GM19468 (cell line): ENCODE measurements around the gene ARMH3.

ENCODE experiments used
- ATAC-seq: cut with Tn5 transposase; IDR thresholded peaks from one replicate; pipeline ENCODE4 v1.9.1; 2021; ENCODE audit warnings: mild to moderate bottlenecking, moderate library complexity, moderate number of reproducible peaks; ENCODE audit not compliant: unreplicated experiment; ENCODE audit errors: extremely low read depth

Gene ARMH3

GRCh38 chr10:101875068-101875688, 180.8 kb downstream of the ARMH3 start:
- no peak for ATAC-seq

DNA sequence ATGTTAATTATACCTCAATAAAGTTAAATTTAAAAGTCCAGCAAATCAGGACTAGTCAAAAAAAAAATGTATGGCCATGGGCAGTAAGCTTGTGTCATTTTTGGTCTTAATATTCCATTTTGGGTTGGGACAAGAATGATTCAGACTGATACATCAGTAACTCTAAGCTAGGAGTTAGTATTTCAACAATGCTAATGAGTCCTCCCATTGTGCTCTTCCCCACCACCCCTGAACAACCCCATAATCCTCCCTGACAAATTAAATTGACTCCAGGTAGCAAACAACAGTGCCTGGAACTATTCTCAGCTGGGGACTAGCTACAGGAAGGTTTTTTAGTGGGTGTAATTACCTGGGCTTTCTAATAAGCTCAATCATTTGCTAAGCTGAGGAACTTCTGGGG, 181.7 kb downstream of the ARMH3 start:
- no peak for ATAC-seq

DNA sequence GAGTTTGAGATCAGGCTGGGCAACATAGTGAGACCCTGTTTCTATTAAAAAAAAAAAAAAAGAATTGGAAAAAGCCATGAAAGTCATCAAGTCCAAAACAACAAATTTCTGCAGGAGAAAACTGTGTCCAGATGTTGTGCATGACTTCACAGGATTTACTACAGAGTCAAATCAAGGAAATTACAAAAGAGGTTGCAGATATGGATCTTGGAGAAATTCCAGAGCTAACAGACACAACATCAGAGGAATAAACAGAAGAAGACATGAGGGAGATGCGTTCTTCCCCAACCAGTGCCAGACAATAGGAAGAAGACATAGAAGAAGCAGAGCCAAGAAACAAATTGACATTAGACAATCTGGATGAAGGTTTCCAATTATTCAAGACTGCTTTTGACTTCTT, 188.0 kb downstream of the ARMH3 start:
- no peak for ATAC-seq

GRCh38 chr10:101859530-101859929, 196.4 kb downstream of the ARMH3 start:
- ATAC-seq: no peak

DNA sequence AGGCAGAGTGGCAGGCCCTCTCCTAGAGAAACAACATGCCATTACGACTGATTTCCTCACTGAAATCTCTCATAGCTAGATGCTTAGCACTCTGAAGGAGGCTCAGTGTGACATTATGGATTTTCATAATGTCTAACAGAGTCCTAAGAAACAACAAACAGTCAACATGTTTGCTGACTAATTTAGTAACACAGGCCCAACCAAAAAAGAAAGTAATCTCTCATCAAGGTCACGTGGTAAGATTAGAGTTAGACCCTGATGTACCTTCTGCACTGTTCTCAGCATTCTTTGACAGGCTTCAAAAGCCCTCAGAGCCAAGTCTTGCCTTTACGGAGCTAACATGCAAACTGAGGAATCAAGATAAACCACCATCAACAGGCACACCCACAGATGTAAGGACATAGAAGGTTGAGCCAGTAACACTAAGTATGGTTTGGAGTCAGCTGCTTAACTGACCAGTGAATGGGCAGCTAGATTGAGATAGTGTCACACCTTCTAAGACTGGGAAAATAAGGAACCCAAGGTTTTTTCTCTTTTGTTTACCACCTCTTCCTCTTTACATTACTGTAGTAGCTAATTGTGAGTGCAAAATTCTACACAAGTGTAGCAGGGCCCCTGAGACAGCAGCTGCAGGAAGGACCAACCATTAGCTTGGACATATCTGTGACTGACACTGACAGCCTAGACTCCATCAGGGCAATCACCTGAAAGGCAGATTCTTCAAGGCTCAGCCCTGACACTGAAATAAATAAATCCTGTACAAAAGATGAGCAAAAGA, 197.1 kb downstream of the ARMH3 start:
- no peak for ATAC-seq

DNA sequence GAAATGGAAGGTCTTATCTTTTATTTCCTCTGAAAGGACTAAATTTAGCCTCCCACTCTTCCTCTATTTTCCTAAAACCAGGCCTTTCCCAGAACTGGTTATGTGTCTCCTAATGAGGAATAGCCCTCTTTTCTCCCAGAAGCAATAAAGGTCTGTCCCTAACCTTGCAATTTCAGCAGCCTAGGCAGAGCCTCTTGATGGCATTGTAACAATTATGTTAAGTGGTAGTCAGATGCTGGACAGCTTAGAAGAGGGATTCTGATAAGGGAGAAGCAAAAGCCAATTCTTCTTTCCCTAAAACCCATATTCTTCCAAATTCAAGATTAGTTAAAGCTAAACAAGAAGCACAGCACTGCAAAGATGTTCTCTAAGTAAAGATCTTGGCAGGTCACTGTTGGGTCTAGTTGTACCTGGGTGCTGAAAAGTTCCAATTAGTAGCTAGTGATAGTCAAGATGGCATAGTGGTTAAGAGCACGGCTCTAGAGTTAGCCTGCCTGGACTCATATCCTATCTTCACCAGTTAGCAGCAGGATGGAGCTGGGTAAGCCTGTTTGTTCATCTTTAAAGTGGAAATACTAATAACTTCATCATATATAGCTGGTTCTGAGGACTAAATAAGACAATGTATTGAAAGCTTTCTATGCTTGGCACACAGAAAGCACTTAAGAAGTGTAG, 198.0 kb downstream of the ARMH3 start:
- no peak for ATAC-seq

- no peak for ATAC-seq
Measured at GRCh38 chr10:101856626-101857025, 199.3 kb downstream of the ARMH3 start.

DNA sequence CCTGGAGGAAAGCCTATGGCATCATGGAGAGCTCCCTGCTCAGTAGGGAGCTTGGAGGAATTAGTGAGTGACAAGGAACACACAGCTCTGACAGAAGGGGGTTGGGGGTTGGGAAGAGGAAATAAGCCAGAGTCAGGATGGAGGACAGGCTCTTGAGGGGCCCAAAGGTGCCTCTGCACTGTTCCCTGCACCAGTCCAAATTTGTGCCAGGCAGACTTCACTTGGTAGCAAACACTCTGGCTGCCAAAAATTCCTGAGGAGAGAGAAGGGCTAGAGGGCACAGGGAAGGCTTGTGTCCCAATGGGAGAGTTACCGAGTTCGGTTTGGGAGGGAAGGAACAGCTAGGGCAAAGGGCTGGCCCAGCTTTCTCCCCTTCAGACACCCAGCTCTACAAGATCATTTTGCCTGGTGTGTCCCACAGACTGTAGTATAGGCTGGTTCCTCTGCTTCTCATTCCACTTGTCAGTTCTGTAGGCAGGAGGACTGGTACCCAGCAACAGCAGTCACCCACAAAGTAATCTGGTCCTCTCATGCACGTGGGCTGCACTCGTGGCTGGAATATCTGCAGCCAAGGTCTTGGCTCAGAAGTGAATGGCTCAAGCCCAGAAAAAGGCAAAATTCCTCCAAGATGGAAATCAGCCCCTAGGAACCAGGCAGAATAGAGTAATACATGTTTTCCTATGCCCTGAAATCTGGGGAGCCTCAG, 204.4 kb downstream of the ARMH3 start:
- ATAC-seq: no peak

DNA sequence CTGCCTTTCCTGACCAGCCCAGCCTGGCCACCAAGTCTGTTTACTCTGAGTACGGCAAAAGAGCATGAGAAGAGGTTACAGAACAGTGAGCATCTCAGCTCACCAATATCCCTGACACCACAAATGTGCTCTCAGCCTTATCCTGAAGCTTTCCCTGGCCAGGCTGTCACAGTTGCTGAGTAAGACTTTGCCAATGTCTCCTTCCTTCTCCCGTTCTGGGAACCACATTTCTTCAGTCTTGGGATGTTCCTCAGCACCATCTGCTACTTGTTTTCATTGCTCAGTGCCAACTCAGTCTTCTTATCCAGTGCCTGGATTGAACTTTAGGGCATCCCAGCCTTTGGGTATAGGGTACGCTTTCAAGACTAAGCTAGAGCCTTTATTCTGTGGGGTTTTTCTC, 205.2 kb downstream of the ARMH3 start:
- no peak for ATAC-seq

- no peak for ATAC-seq
Measured at GRCh38 chr10:101848894-101849351, 207.1 kb downstream of the ARMH3 start.

GRCh38 chr10:101848408-101848807, 207.6 kb downstream of the ARMH3 start:
- no peak for ATAC-seq

DNA sequence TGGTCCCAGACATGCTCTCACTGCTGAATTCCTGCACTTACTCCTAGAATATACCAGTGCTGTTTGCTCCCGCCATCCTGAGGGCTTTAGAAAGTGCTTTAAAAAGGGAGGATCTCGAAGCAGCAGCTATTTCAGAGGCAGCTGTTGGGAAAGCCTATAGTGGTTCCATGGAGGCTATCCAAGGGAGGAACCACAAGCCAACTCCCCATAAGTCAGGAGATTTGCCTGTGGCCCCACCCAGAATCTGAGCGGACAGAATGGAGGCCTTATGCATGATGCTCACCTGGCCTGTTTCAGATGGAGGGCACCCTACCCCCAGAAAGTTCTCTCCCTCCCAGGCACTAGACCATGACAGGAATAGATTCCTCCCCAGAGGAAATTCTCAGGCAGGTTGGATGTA, 210.1 kb downstream of the ARMH3 start:
- ATAC-seq: no peak

DNA sequence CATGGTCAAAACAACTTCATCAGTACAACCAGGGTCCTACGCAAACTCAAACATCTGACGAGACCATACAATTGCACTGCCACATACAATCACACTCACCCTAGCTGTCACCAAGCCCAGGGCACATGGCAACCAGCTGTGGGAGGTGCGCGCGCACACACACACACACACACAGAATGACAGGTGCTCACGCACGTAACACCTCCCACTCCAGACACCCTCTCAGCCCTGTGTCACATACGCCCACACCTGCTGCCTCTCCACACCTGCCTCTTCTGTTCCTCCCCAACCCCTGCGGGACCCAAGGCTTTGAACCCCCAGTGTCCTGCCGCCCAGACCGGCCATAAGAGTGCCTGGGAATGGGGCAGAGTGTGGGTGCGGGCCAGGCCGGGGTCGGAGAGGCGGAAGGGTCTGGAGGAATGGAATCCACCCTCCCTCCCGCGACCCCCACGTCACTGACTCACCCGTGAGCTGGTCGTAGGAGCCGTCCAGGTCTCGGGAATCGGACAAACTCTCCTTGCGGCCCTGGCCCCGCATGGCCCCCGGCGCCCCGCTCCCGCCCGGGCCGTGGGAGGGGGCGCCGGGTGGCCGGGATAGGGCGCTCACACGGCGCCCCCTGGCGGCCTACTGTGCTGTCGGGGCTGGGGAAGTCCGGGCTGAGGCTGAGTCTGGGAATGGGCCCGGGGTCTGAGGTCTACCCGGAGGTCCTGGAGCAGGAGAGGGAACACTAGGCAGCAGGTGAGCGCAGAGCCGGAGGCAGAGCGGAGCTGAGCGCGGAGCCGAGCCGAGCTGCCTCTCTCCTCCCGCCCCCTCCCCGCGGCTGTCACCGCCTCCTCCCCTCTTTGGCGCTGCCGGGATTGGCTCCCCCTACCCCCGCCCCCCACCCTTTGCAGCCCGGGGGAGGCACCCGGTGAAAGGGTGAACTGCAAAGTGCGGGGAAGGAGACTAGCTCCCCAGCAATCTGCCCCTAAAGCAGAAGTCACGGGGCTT, 212.6 kb downstream of the ARMH3 start, which contains the start of gene KCNIP2:
Gene KCNIP2, minus strand, starts transcription at position 769 of the 990 bp plus-strand sequence. Its CDS starts 232 bp downstream, at position 537.
- no peak for ATAC-seq

- no peak for ATAC-seq
Measured at GRCh38 chr10:101841826-101842225, 214.1 kb downstream of the ARMH3 start.

DNA sequence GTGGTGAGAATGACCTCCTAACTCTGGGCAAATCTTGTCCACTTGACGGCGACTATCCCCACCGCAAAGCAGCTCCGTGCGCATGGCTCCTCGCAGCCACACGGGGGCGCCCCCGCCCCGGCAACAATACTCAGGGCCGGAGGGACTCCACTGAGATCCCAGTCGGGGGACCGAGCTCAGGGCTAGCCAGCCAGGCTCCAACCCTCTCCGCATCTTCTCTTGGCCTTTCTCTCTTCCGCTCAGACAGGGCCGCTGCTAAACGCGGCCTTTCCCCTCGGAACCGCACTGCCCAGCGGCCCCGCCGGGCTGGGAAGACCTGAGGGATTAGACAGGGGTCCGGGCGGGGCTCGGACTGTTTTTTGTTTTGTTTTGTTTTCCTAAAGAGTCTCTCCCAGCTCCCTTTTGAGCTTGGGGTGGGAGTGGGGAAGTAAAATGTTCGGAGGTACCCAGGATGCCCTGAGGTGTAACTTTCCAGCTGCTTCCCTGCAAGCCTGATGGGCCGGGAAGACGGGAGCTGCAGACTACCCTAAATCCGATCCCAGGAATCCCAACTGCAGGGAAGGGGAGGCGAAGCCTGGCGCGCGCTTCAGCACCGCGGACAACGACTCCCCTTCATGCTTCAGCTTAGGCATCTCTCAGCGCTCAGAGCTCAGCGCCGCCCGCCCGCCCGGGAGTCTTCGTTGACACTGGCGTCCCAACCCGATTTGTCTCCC, 215.1 kb downstream of the ARMH3 start:
- peak; percentile 71 for ATAC-seq

- ATAC-seq: no peak
Measured at GRCh38 chr10:101840102-101840684, 215.8 kb downstream of the ARMH3 start.

- ATAC-seq: no peak
Measured at GRCh38 chr10:101839416-101840063, 216.4 kb downstream of the ARMH3 start.

GRCh38 chr10:101839002-101839401, 217.0 kb downstream of the ARMH3 start:
- ATAC-seq: no peak
